Embryonic facial prominence (tissue), 1 donor: ENCODE data around the gene DLG2.
"Not testable (repeated sequence)": the region's sequence is repeated elsewhere in the genome, so short reads cannot be mapped to it uniquely, and the experiment has no call there.

ENCODE experiments used
- DNase-seq: peaks from one replicate; pipeline ENCODE4 v3.0.0-alpha.2; 2016; ENCODE audit errors: extremely low spot score

The DLG2 gene

DNA sequence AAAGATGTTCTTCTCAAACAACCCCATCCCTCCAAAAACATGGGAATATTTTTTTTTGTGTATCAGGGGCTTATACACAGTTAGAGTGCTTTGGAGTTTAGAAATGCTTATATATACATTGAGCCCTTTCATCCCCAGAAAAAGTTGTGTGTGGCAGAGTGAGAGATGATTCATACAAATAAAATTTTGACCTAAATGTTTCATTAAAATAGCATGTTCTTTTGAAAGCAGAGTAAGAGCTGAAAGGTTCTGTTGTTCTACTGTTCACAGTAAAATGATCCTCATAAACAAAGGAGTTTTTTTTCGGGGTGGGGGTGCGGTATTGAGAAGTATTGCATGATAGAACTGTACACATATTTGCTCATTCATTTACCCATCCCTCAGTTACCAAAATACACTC lies 512.4 kb downstream of the DLG2 start:
- DNase-seq: no peak

DNA sequence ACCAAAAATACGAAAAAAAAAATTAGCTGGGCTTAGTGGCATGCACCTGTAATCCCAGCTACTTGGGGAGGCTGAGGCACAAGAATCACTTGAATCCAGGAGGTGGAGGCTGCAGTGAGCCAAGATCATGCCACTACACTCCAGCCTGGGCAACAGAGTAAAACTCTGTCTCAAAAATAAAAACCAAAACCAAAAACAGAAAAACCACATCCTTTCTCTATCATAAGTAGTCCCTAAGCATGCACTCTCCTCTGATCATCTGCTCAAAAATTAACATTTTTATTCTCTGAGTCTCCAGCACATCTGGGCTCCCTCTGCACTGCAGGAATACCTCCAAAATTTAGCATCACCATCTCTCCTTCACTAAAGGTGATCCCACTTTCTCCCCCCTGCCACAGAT lies 516.9 kb downstream of the DLG2 start:
- not testable (repeated sequence) for DNase-seq

DNA sequence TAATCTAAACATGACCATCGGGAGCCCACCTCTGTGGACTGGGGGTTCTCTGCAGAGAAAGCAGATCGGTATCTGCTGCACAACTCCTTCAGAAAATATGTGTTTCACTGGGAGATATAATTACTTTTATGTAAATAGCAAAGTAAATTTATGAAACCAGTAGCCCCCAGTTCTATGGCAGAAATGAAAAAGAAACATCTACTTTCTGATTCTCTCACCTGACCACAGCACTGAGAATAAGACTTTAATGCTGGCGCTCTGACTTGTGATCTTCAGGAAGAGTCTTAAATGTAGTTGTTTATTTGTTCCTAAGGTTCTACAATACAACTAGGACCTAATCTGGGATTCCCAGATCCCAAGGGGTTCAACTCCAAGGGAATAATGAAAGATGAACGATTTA lies 518.0 kb downstream of the DLG2 start:
- DNase-seq: no peak

DNA sequence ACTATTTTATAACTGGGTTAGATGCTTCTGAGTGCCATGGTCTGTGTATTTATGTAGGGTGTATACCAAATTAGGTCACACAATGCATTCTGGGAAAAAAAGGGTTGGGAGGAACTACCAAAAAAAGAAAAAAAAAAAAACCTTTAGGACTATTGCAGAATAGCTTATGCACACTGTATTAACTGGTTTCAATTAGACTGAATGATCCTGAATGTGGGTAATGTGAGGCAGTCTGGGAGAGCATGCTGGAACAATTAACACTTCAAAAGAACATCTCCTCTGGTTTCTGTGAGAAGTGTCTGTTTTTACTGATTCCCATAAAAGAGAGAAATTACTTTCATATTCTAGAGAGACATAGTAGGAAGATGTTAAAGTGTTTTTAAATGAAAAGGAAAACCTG lies 521.3 kb downstream of the DLG2 start:
- DNase-seq: no peak

DNA sequence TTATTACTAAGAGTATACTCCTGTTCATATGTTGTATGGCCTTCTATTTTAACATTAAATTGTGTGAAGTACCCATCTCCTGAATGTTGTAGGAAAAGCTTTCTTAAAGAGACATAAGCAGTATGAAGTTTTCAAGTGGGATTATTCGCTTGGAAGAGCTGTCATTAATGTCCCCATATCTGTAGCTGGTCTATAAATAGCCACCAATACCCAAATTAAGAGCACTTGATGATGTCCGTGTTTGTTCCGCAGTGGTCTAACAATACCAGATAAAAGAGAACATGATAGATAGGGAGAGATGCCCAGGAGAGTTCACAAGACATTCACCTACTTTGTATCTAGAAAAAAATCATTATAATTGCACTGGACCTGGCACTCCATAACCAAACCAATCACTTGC lies 527.6 kb downstream of the DLG2 start:
- DNase-seq: no peak

DNA sequence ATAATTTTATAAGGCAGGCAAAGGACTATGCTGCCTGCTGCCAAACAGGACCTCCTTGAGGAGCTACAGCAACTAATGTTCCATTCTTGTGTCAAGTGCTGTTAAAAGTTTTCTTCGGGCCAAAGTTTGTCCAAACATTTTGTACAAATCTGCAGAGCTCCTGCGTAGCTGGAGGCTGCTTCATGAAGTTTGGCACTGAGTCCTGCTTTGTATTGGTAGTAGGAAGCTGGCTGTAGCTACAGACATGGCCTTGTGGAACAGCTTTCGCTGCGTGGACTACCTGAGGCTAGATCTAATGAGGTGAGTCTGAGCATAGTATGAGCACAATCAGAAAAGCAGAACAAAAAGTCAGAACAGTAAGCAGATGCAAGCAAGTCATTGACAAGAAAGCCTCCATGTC lies 528.1 kb downstream of the DLG2 start:
- DNase-seq: no peak

DNA sequence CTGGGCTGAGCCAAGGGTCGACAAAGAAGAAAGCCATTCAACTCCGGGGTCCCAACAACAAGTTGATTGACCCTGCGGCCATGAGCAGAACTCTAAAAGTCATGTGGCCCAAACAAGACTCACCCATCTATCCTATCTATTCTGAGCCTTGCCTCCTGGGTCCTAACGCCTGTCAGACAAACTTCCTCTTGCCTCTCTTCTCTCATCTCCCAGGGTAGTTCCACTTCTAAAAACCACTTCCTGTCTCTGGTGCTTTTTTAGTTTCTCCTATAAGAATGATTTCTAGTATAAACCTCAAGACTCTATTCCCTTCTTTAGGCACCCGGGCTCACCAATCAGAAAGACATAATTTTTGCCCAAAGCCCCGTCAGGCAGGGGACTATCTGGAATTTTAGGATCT lies 530.2 kb downstream of the DLG2 start:
- DNase-seq: no peak

DNA sequence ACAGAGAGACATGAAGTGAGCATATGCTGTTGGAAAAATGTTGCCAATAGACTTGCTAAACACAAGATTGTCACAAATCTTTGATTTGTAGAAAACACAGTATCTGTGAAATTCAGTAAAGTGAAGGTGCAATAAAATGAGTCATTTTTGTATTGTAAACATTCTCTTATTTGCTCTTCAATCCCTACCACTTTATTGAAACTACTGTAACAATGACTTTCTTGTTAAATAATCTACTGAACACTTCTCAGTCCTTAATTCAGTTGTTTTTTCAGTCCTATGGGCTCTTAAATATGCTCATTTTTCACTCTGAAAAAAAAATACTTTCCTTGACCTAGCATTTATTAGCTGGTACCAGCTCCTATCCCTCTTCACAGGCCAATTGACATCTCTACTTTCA lies 531.9 kb downstream of the DLG2 start:
- no peak for DNase-seq

DNA sequence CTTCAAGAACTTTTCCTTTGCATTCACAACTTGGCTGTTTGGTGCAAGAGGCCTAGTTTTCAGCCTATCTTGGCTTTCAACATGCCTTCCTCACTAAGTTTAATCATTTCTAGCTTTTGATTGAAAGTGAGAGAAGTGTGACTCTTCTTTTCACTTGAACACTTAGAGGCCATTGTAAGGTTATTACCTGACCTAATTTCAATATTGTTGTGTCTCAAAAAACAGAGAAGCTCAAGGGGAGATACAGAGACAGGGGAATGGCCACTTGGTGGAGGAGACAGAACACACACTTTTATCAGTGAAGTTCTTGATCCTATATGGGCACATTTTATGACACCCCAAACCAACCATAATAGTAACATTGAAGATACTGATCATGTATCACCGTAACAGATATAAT lies 532.3 kb downstream of the DLG2 start:
- no peak for DNase-seq

DNA sequence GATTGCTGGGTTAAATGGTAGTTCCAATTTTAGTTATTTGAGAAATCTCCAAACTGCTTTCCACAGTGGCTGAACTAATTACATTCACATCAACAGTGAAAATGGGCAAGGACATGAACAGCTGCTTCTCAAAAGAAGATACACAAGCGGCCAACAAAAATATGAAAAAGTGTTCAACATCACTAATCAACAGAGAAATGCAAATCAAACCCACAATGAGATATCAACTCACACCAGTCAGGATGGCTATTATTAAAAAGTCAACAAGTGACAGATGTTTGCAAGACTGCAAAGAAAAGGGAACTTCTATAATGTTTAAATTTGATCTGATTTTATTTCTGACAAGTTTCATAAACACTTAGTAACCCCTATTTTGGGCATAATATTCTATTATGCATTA lies 537.5 kb downstream of the DLG2 start:
- no peak for DNase-seq

DNA sequence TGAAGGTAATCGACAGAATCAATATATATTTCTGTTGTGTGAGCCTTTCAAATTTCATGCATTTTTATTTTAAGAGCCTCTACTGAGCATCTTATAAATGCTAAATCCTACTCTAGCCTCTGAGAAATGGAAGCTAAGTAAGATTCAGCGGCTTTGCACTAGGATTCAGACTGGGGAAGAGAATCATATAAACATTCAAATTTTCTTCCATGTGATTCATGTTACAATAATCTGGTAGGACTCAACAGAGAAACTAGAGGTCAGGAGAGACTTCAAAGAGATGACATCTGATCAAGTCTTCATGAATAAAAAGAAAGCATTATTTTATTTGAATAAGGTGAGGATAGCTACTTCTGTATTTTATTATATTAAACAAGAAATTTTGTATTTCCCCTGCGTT lies 538.9 kb downstream of the DLG2 start:
- no peak for DNase-seq

DNA sequence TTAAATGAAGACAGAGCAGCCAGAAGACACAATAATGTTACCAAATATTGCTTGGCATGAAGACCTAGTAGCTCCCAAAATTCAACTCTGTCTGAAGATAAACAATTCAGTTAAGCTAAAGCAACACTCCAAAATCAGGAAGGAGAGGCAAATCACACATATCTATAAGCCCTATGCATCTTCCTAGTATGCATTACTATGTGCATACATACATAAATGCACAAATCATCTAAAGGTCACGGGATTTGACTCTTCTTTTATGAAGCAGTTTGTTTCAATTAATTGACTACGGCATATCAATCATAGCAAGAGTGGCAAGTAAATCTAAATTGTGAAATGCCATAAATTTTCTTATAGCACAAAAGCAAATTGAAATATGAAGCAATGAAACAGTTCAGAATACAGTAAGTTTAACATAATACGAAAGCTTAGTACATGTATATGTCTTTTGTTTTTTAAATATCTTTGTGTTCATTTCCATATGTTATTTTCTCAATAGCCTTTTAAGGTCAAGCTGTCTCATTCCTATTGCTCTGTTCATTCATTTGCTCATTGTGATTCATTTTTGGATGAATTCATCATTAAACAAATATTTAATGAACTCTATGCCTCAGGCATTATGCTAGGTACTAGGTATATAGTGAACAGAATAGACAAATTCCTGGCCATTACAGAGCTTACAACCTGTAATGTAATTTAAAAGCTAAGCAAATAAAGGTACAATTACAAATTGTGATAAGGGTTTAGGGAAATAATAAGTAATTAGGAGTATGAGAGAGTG lies 540.5 kb downstream of the DLG2 start:
- no peak for DNase-seq

DNA sequence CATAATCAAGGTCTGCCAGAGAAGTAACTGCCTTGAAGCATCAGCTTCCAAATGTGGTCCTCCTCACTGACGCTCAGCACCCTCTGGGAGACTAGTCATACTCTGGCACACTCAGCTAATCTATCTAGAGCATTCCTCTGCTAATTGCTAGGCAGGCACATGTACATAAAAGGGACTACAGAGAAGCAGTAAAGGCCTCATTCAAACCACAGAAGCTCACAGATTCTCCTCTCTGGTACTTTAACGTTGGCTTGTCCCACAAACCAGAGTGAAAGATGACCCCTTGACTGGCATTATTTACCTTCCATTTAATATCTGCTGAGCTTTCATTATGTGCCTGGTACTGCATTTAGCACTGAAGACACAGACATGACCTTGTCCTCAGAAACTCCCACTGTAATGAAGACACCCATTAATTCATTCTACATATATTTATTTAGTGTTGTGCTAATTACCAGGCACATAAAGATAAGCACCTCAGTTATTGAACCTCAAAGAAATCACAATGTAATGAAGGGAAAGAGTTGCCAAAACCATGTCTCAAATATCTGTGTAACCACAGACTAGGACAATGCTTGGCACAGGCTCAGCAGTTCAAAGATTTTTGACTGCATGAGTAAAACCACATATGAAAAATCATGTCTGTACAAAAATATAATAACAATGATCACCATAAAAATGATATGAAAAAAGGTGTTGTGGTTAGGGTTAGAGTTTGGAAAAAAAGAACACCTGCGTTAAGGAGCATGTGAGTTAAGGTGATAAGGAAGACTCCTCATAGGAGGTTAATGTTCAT lies 550.4 kb downstream of the DLG2 start:
- no peak for DNase-seq

DNA sequence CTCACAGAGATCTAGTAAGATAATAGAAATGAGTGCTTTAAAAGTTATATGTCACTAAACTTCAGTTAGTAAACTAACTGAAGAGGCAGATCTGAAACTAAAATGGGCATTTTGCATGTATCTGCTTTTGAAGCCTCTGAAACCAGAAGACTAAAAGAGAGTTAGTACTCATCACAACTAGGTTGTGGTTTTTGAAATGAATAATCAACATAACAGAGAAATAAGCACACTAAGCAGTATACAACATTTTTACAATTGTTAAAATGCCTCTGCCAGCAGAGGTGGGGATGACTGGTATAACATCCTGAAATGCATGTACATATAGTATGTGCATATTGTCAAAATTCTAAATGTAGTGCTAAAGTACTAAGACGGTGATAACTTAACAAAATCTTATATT lies 564.5 kb downstream of the DLG2 start:
- DNase-seq: no peak

DNA sequence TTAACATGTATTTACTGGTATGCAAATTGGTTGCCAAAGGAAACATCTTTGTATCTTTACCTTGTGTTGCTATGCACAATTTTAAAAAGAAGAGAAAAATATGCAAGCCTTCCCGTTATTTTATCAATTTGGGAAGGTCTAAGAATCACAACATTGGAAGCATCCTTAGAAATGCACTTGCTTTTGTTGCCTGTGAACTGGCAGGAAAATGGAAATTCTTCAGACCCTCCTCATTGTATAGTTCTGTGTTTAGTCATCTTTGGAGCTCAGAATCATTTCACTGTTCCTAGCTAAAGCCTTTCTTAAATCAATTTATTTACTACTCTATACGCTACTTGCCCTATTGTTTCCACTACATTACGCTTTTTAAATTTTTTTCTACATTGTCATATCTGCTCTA lies 574.5 kb downstream of the DLG2 start:
- DNase-seq: no peak

DNA sequence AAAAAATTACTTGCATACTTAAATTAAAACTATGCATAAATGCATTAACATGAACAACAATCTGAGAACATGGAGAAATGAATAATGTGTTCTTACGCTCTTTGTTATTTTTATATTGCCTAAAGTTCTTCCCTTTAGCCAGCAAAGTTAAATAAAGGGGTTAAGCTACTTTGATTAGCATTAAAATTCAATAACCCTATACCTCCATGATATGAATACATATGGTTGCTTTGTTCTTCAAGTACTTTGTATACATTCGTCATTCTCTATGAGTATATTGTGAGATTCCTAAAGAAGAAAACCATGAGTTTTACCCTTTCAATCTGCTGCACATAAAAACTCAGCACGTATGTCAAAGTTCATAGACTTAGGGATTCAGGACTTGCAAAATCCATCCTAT lies 578.3 kb downstream of the DLG2 start:
- no peak for DNase-seq

DNA sequence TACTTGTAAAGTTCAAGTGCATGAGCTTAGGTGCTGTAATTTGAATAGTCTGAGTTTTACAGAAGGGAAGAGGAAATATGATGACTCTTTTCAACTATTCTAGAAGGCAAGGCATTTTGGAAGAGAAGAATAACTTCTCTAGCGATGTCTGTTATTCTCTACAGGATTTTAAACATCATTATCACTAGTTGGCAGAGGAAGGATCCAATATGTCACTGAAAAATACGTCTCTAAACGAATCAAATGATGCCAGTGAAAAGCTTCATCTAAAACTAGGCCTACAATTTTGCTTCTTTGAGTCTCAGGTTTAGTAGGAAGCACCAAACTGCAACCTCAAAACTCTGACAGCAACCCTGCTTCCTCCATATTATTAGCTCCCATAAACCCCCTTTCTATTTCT lies 581.4 kb downstream of the DLG2 start:
- DNase-seq: no peak

DNA sequence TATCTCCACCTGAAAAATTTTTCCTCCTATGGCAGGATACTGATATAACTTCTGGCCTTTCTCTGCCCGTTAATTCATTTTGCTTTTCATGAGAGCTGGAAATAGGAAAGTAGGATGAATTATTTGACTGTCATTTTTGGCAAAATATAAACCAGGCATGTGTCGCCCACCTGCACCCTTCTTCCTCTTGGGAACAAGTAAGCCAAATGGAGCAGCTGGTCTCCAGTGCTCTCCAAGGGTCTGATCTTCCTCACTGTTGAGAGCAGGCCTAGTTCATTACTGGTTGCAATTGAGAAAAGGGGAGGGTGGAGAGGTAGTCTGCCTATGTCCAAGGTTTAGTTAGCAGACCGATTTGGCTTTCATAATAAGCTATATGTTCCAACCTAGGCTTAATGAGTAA lies 582.2 kb downstream of the DLG2 start:
- DNase-seq: no peak

DNA sequence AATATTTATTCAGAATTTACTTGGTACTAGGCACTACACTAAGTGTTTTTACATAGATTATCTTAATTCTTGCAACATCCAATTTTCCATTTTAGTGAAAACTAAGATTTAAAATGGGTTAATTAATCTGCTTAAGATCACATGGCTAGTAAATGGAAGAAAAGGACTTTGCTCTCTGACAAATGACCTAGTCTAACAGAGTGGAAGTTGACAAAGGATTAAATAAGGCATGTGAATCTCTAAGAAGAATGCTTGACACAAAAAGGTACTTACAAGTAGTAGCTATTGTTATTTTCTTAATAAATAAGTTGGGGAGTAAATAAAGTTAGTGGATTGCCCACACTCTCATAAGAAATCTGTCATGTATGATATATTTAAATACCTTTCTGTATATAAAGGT lies 584.8 kb downstream of the DLG2 start:
- DNase-seq: no peak

DNA sequence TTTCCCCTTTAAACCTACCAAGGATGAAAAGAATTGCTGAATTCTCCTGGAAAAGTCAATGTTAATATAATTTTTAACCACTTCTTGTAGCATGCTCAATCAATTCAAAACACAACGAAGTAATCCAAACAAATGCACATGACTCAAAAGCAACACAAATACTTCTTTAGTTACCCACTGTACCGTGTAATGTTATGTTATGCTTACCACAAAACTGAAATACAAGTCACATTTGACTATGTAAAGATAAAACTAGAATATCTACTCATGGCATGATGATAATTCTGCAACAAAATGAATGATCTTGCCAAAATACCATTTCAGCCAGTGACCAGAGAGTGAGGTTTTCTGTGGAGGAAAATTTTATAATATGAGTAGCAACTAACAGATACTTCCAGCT lies 587.0 kb downstream of the DLG2 start:
- DNase-seq: no peak

DNA sequence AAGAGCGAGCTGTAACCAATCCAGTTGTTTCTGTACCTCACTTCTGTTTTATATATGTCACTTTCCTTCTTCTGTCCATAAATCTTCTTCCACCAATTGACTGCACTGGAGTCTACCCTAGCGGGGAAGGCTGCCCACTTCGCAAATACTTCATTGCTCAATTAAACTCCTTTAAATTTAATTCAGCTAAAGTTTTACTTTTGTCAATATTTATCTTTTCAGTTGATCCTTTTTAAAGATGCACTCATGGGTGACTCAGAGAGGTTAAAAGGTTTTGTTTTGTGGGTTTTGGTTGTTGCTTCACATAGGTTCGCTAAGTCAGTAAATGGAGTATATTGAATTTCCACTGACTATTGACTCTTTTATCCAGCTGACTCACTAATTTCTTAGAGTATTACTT lies 597.2 kb downstream of the DLG2 start:
- DNase-seq: no peak

DNA sequence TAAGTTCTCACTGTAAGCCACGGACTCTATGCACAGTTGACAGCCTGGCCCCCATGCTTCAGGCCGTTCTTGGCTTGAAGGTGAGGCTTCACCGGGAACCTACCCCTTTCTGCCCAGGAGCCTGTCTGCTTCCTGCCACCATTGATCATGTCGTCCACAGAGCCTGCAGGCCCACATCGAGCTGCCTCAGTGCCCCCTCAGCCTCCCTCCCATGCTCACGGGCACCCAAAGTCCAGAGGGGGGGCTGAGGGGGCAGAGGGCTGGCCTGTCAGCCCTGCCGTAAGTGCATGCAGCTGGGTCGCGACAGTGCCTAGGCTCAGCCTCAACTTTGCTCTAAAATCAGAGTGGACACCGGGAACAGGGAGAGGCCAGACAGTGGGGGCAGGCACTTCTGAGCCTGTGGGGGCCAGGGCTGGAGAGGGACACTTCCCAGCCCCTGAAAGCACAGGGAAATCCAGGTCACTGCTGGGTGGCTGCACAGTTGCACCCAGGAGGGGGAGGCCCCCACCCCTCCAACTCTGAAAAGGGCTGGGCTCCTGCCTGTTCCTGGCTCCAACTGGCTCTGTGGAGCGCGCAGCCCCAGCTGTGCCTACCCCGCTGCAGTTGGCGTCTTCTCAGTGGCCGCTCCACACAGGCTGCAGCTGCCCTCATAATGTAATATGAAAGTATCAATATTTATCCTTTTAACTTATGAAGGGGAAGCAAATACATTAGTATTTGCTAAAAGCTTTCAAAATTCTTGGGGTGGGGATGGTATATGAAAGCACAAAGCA lies 598.6 kb downstream of the DLG2 start:
- DNase-seq: no peak

DNA sequence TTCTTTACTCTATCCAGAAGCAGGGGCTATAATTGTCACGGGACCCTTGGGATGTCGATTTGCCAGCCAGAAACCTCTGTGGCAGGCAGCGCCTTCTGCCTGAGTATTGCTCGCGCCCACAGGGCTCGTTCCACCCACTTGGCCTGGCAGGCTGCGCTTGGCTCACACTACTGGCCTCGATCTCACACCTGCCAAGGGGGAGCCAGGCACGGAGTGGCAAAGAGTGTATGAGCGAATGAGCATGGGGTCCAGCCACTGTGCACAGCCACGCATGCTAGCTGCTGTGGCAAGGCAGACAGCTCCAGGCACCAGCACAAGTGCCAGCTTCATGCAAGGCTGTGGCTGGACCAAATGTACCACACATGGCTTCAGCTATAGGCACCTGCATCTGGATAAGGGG lies 599.8 kb downstream of the DLG2 start:
- DNase-seq: no peak
